Natural killer cell (primary cell): ENCODE measurements around the gene ESR2. TPM values are rescaled to one million over a fixed set of nuclear protein-coding genes. Genes with fewer than 3 reads are reported as not detected.

Experiments used
- ATAC-seq, 3 donors: fragments of 150-1000 bp in 2 of 3; fragments of 200-7000 bp in 1 of 3; cut with Tn5 transposase; 1 replicate in 1 of 3; 2 replicates in 2 of 3; pipeline ENCODE4 v1.10.0; 2021; ENCODE audit warnings: mild to moderate bottlenecking in 2 of 3, moderate library complexity in 2 of 3
- DNase-seq, 2 donors: peaks; one replicate each; pipeline versions ENCODE4 v3.0.0 to v3.0.0-alpha.2; 2013 to 2021; ENCODE audit warnings: mixed read lengths in 1 of 2
- H3K27ac ChIP-seq: one replicate; pipeline ENCODE4 v1.5.1; 2013; ENCODE audit warnings: mild to moderate bottlenecking, low read length
- H3K27me3 ChIP-seq: one replicate; pipeline ENCODE4 v1.6.1; 2013; ENCODE audit warnings: low read length; ENCODE audit not compliant: control insufficient read depth, insufficient read depth
- H3K36me3 ChIP-seq: one replicate; pipeline ENCODE4 v1.6.1; 2013; ENCODE audit warnings: low read length; ENCODE audit not compliant: control insufficient read depth, insufficient read depth
- H3K4me1 ChIP-seq: one replicate; pipeline ENCODE4 v1.6.1; 2013; ENCODE audit warnings: low read length; ENCODE audit not compliant: control insufficient read depth, insufficient read depth
- H3K4me3 ChIP-seq: one replicate; pipeline ENCODE4 v1.5.1; 2013; ENCODE audit warnings: low read length
- H3K9me3 ChIP-seq: one replicate; pipeline ENCODE4 v1.6.1; 2013; ENCODE audit warnings: low read length; ENCODE audit not compliant: control insufficient read depth, insufficient read depth
- H3K27ac Mint-ChIP-seq, 2 donors: one replicate each; pipeline ENCODE4 v1.8.0; 2022; ENCODE audit warnings: mild to moderate bottlenecking in 2 of 2, mixed read lengths in 2 of 2, moderate library complexity in 1 of 2
- H3K27me3 Mint-ChIP-seq, 2 donors: one replicate each; pipeline ENCODE4 v1.8.0; 2022; ENCODE audit warnings: low read depth in 2 of 2, mixed read lengths in 2 of 2
- H3K36me3 Mint-ChIP-seq: one replicate; pipeline ENCODE4 v1.8.0; 2022; ENCODE audit warnings: mixed read lengths
- H3K4me1 Mint-ChIP-seq, 2 donors: one replicate each; pipeline ENCODE4 v1.8.0; 2022; ENCODE audit warnings: mixed read lengths in 2 of 2
- H3K4me3 Mint-ChIP-seq: one replicate; pipeline ENCODE4 v1.8.0; 2022; ENCODE audit warnings: mild to moderate bottlenecking, moderate library complexity, mixed read lengths
- H3K9me3 Mint-ChIP-seq, 2 donors: one replicate each; pipeline ENCODE4 v1.8.0; 2022; ENCODE audit warnings: mixed read lengths in 2 of 2
- CTCF ChIP-seq: fragments of 200-600 bp; IDR thresholded peaks from one replicate; pipeline ENCODE4 v1.8.0; 2022; ENCODE audit warnings: antibody characterized with exemption
- WGBS: methylation state at CpG from one replicate; pipeline ENCODE4 v1.1.7; 2013; ENCODE audit warnings: missing lambda C conversion rate; ENCODE audit not compliant: insufficient coverage; 5-methylcytosine and 5-hydroxymethylcytosine counted together
- intact Hi-C: fragments of 100-400 bp; cut with micrococcal nuclease; formaldehyde crosslinking; loops from one replicate; pipeline ENCODE4 v1.14.2; 2022
- total RNA-seq, 4 donors: library from RNA; stranded (reverse); fragments of 120-200 nt in 1 of 4; gene quantifications; one replicate each; pipeline versions ENCODE4 v1.2.3 to v1.2.4, GENCODE V29; 2013 to 2022

Gene ESR2
- total RNA-seq, 3 donors from 2014 or later (not counting 1 experiment from before 2014, with no cell fraction given), result 0.53 TPM; not detected in 2

- no peak for DNase-seq
- TF ChIP-seq CTCF, result no peak
- Mint-ChIP-seq H3K27ac (peak overlapping the region in 1 of 2 donors; percentile 22), H3K36me3 (peaks cover 25% of the 10 kb centered on the region), H3K4me3 (no peak overlapping the region), H3K4me1 (peaks cover 8 to 9% of the 10 kb centered on the region in 2 donors), H3K9me3 (no peaks in the 10 kb centered on the region), H3K27me3 (no peaks in the 10 kb centered on the region)
- Histone ChIP-seq H3K27me3 (no peaks in the 10 kb centered on the region), H3K4me3 (no peak overlapping the region), H3K36me3 (peaks cover 50% of the 10 kb centered on the region), H3K4me1 (no peaks in the 10 kb centered on the region), H3K27ac (no peak overlapping the region), H3K9me3 (no peaks in the 10 kb centered on the region)
- WGBS, result 88% methylated on average over 1 of the region's 1 CpG
- no peak for ATAC-seq
- intact Hi-C loops, result no loop called here
Measured at GRCh38 chr14:64227856-64228255, 66.3 kb downstream of the ESR2 start.

- no peak for DNase-seq
- WGBS, result 96% methylated on average over 10 of the region's 10 CpGs
- peaks cover 74% of the 10 kb centered on the region for H3K36me3 ChIP-seq
- H3K9me3 ChIP-seq, result no peaks in the 10 kb centered on the region
- H3K27me3 ChIP-seq, result no peaks in the 10 kb centered on the region
- peaks cover 4% of the 10 kb centered on the region for H3K4me1 ChIP-seq
- no peak overlapping the region for H3K27ac ChIP-seq
- Mint-ChIP-seq H3K9me3 (no peaks in the 10 kb centered on the region), H3K36me3 (peaks cover 25% of the 10 kb centered on the region), H3K4me1 (no peaks in the 10 kb centered on the region), H3K27ac (peak overlapping the region in 1 of 2 donors; percentile 53), H3K4me3 (no peak overlapping the region), H3K27me3 (no peaks in the 10 kb centered on the region)
- peak in 2 of 3 donors; percentile 17 to 22 for ATAC-seq
- intact Hi-C loops, result no loop called here
- TF ChIP-seq CTCF, result no peak
- H3K4me3 ChIP-seq, result no peak overlapping the region
Measured at GRCh38 chr14:64225151-64225757, 68.9 kb downstream of the ESR2 start.

DNA sequence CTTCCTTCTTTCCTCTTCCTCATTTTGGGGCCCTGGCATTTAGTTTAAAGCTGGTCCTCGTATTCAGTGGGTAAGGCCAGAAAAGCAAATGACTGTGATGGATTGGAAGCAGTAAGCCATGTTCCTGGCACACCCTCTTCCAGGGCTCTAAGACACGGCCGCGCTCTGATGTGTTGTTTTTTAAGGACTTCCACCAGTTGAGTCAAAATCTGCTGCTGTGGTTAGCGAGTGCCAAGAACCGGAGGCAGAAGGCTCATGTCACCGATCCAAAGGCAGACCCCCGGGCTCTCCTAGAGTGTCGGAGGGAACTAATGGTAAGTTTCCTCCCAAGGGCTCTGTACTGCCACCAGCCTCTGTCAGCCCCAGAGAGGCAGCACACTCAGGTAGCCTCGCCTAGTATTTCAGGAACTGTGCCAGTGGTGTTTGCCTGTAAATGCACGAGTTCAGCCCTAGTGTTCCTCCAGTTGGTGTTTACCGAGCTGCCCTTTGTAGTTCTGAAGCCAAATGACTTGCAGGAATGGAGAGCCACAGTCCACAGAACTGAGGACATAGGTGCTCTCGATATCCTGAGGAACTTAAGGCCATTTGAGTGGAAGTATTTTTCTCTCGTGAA is 72.7 kb downstream of the ESR2 start:
- no peak for DNase-seq
- peaks cover 4% of the 10 kb centered on the region for H3K4me1 ChIP-seq
- no peak overlapping the region for H3K4me3 Mint-ChIP-seq
- no peak overlapping the region for H3K4me3 ChIP-seq
- intact Hi-C loops, result no loop called here
- H3K36me3 Mint-ChIP-seq, result peaks cover 31% of the 10 kb centered on the region
- H3K27me3 Mint-ChIP-seq, result no peaks in the 10 kb centered on the region
- peaks cover 85% of the 10 kb centered on the region for H3K36me3 ChIP-seq
- peak overlapping the region; percentile 57 to 58 for H3K27ac Mint-ChIP-seq
- no peak for ATAC-seq
- H3K9me3 Mint-ChIP-seq, result no peaks in the 10 kb centered on the region
- H3K9me3 ChIP-seq, result no peaks in the 10 kb centered on the region
- no peaks in the 10 kb centered on the region for H3K27me3 ChIP-seq
- no peaks in the 10 kb centered on the region for H3K4me1 Mint-ChIP-seq
- TF ChIP-seq CTCF, result no peak
- WGBS, result 59% methylated on average over 14 of the region's 14 CpGs
- H3K27ac ChIP-seq, result no peak overlapping the region

DNA sequence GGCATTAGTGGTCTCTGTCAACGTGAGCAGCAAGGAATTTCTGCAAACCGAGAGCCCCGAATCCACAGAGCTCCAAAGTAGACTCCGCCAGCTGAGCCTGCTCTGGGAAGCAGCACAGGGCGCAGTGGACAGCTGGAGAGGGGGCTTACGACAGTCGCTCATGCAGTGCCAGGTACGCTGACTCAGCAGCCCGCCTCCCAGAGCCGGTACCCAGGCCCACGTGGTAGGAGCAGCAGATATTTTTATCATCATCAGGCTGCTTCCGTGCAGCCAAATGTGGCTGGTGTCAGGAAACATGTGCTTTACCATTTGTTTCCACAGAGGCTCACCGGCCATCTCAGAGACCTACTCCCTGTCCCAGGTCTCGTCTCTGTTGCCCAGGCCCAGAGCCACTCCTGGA is 73.7 kb downstream of the ESR2 start:
- Mint-ChIP-seq H3K27ac (no peak overlapping the region), H3K36me3 (peaks cover 42% of the 10 kb centered on the region), H3K4me3 (no peak overlapping the region), H3K27me3 (no peaks in the 10 kb centered on the region), H3K4me1 (no peaks in the 10 kb centered on the region), H3K9me3 (no peaks in the 10 kb centered on the region)
- no peak for DNase-seq
- no peak overlapping the region for H3K27ac ChIP-seq
- intact Hi-C loops, result no loop called here
- WGBS, result 37% methylated on average over 14 of the region's 14 CpGs
- no peak for TF ChIP-seq CTCF
- no peak for ATAC-seq
- no peaks in the 10 kb centered on the region for H3K27me3 ChIP-seq
- peaks cover 4% of the 10 kb centered on the region for H3K4me1 ChIP-seq
- H3K36me3 ChIP-seq, result peaks cover 90% of the 10 kb centered on the region
- no peaks in the 10 kb centered on the region for H3K9me3 ChIP-seq
- H3K4me3 ChIP-seq, result no peak overlapping the region
